Fibroblast of villous mesenchyme (primary cell): Measurements from ENCODE around the gene BLOC1S1. TPM values are rescaled to one million over a fixed set of nuclear protein-coding genes. Genes with fewer than 3 reads are reported as not detected.

ENCODE experiments used
- DNase-seq: peaks from one replicate; pipeline ENCODE4 v3.0.0-alpha.2; 2010; ENCODE audit warnings: low read depth
- H3K4me3 ChIP-seq: 2 replicates; pipeline ENCODE4 v1.5.1; 2011; ENCODE audit warnings: low read depth, mild to moderate bottlenecking, low read length
- CTCF ChIP-seq: IDR thresholded peaks from 2 replicates; pipeline ENCODE4 v1.5.1; 2012; ENCODE audit warnings: low read depth, mild to moderate bottlenecking, low read length; ENCODE audit not compliant: insufficient read depth
- total RNA-seq: library from RNA; depleted of rRNA; stranded (reverse); fragments of >200 nt; gene quantifications from 2 replicates; pipeline ENCODE4 v1.2.3, GENCODE V29; 2012

BLOC1S1 gene
- total RNA-seq, 1 donor: 36.3 TPM

DNA sequence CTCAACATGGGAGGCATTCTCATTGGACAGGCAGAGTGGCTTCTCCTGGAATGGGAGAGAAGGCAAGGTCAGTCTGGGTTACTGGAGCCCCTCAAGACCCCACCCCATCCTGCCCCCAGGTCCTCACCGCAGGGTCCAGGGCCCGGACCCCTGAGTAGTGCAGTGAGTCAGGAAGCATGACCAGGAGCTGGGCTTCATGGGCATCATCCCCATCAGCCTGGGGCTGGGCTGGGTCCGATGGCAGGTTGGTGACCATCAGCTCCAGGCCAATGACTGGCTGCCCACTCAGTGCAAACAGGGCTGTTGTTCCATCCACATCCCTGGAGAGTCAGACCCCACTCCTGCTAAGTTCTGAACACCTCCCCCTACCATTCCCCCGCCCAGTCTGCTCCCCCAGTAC lies 21.2 kb upstream of the BLOC1S1 start:
- no peak for TF ChIP-seq CTCF
- H3K4me3 ChIP-seq: no peak overlapping the region
- DNase-seq: no peak

DNA sequence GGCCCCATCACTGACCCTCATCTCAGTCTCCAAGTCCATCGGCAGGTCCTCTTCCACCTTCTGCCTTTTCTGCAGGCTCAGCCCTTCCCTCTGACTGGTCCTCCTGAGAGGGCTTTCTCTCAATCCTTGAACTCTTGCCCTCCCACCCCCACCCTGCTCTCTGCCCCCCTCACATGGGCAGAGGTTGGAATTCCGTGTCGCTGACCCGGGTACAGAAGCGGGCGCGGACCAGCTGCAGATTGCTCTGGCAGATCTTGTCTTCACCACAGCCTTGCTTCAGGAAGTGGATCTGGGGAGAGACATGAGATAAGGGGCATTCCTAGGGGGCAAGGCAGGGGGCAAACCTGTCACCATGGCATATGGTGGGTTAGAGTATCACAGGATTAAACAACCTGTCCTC lies 20.5 kb upstream of the BLOC1S1 start:
- no peak for DNase-seq
- H3K4me3 ChIP-seq: no peak overlapping the region
- TF ChIP-seq CTCF: no peak

DNA sequence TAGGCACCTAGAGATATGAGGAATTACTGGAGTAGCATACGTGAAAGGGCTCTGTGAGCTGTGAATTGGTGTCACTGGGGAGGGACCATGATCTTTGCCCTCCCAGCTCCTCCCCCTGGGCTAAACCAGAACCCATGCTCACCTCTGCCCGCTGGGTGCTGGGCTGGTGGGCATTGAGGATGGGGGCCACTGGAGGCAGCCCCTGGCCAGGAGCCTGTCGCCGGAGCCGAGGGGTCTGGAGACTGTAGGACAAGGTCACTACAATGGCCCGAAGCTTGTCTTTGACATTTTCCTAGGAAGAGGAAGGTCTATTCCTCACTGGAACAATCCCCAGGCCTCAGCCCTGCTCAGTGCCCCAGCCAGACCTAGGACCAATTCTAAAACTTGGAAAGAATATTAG lies 19.7 kb upstream of the BLOC1S1 start:
- no peak for TF ChIP-seq CTCF
- DNase-seq: no peak
- H3K4me3 ChIP-seq: no peak overlapping the region

- DNase-seq: no peak
- H3K4me3 ChIP-seq: no peak overlapping the region
- TF ChIP-seq CTCF: no peak
Measured at GRCh38 chr12:55696796-55697462, 18.9 kb upstream of the BLOC1S1 start.

- H3K4me3 ChIP-seq: no peak overlapping the region
- TF ChIP-seq CTCF: no peak
- DNase-seq: no peak
Measured at GRCh38 chr12:55697686-55698085, 18.2 kb upstream of the BLOC1S1 start.

GRCh38 chr12:55698241-55698955 lies 17.4 kb upstream of the BLOC1S1 start:
- no peak for DNase-seq
- H3K4me3 ChIP-seq: no peak overlapping the region
- no peak for TF ChIP-seq CTCF
